Colonic mucosa (tissue), 4 donors: ENCODE data around the gene MBD6. TPM values are rescaled to one million over a fixed set of nuclear protein-coding genes. Genes with fewer than 3 reads are reported as not detected.
"Not testable (repeated sequence)": the region's sequence is repeated elsewhere in the genome, so short reads cannot be mapped to it uniquely, and the experiment has no call there.

Experiments
- DNase-seq: peaks from one replicate; pipeline ENCODE4 v3.0.0-alpha.2; 2020
- H3K27ac ChIP-seq: fragments of 200-600 bp; one replicate; pipeline ENCODE4 v1.8.0; 2021
- H3K27me3 ChIP-seq: fragments of 200-600 bp; one replicate; pipeline ENCODE4 v1.8.0; 2021
- H3K36me3 ChIP-seq: fragments of 200-600 bp; one replicate; pipeline ENCODE4 v1.8.0; 2021
- H3K4me1 ChIP-seq: fragments of 200-600 bp; one replicate; pipeline ENCODE4 v1.8.0; 2021; ENCODE audit warnings: mild to moderate bottlenecking
- H3K4me3 ChIP-seq: fragments of 200-600 bp; one replicate; pipeline ENCODE4 v1.8.0; 2021
- H3K9ac ChIP-seq, 2 donors: one replicate each; pipeline ENCODE4 v1.7.0; 2013; ENCODE audit warnings: control low read depth in 2 of 2, low read depth in 2 of 2, low read length in 2 of 2
- H3K9me3 ChIP-seq: fragments of 200-600 bp; one replicate; pipeline ENCODE4 v1.8.0; 2021
- CTCF ChIP-seq: fragments of 200-600 bp; IDR thresholded peaks from one replicate; pipeline ENCODE4 v1.8.0; 2022; ENCODE audit warnings: antibody characterized with exemption, mild to moderate bottlenecking
- intact Hi-C: fragments of 100-400 bp; cut with DNase I; formaldehyde crosslinking; loops from one replicate; pipeline ENCODE4 v1.14.1; 2022
- total RNA-seq, 2 donors: library from RNA; stranded (reverse); fragmentation: NEBNext Ultra II Directional in 1 of 2; extraction: Animal tissue kit (Norgen Biotek cat#: 25700) in 1 of 2; gene quantifications; one replicate each; pipeline ENCODE4 v1.2.1, GENCODE V29; 2021
- donor health status: healthy.
- donor health status: DM: no; HTN: no; CAD: no.
- donor health status: DM: no; HTN: no; CAD: no.

The MBD6 gene
- total RNA-seq, 2 donors from 2014 or later = 95.4 to 133 TPM

GRCh38 chr12:57558864-57559263, 36.2 kb downstream of the MBD6 start:
- Histone ChIP-seq H3K9ac (no peak overlapping the region), H3K4me1 (no peaks in the 10 kb centered on the region), H3K27me3 (no peaks in the 10 kb centered on the region), H3K27ac (no peak overlapping the region), H3K36me3 (no peaks in the 10 kb centered on the region), H3K9me3 (no peaks in the 10 kb centered on the region), H3K4me3 (no peak overlapping the region)
- intact Hi-C loops = no loop called here
- TF ChIP-seq CTCF = no peak
- DNase-seq = no peak

GRCh38 chr12:57560516-57560915, 37.9 kb downstream of the MBD6 start:
- H3K4me1 ChIP-seq = no peaks in the 10 kb centered on the region
- intact Hi-C loops = no loop called here
- no peak for TF ChIP-seq CTCF

GRCh38 chr12:57561117-57561516, 38.5 kb downstream of the MBD6 start:
- H3K36me3 ChIP-seq, intact Hi-C loops, H3K27me3 ChIP-seq, DNase-seq, H3K9ac ChIP-seq, H3K4me3 ChIP-seq, H3K4me1 ChIP-seq, H3K27ac ChIP-seq, H3K9me3 ChIP-seq: not testable (repeated sequence)

More at GRCh38 chr12:57560516-57560915, 37.9 kb downstream of the MBD6 start:
- Histone ChIP-seq H3K9ac (no peak overlapping the region), H3K36me3 (no peaks in the 10 kb centered on the region), H3K9me3 (no peaks in the 10 kb centered on the region), H3K4me3 (no peak overlapping the region), H3K27me3 (no peaks in the 10 kb centered on the region), H3K27ac (no peak overlapping the region)
- DNase-seq = no peak

GRCh38 chr12:57563358-57563757, 40.7 kb downstream of the MBD6 start:
- no peak for DNase-seq
- H3K27me3 ChIP-seq = no peaks in the 10 kb centered on the region
- intact Hi-C loops = no loop called here
- no peak overlapping the region for H3K9ac ChIP-seq
- no peaks in the 10 kb centered on the region for H3K9me3 ChIP-seq
- H3K36me3 ChIP-seq = no peaks in the 10 kb centered on the region
- no peak overlapping the region for H3K27ac ChIP-seq
- H3K4me3 ChIP-seq = no peak overlapping the region
- TF ChIP-seq CTCF = no peak
- no peaks in the 10 kb centered on the region for H3K4me1 ChIP-seq

GRCh38 chr12:57564178-57564740, 41.6 kb downstream of the MBD6 start:
- Histone ChIP-seq H3K9ac (no peak overlapping the region), H3K9me3 (no peaks in the 10 kb centered on the region)
- no peak for TF ChIP-seq CTCF

GRCh38 chr12:57568838-57569237, 46.2 kb downstream of the MBD6 start:
- H3K27ac ChIP-seq = no peak overlapping the region
- no peaks in the 10 kb centered on the region for H3K4me1 ChIP-seq
- H3K27me3 ChIP-seq = no peaks in the 10 kb centered on the region
- no peaks in the 10 kb centered on the region for H3K9me3 ChIP-seq
- H3K4me3 ChIP-seq = no peak overlapping the region
- DNase-seq = no peak
- intact Hi-C loops = no loop called here
- TF ChIP-seq CTCF = no peak
- no peak overlapping the region for H3K9ac ChIP-seq
- no peaks in the 10 kb centered on the region for H3K36me3 ChIP-seq

More at GRCh38 chr12:57564178-57564740, 41.6 kb downstream of the MBD6 start:
- no peaks in the 10 kb centered on the region for H3K27me3 ChIP-seq
- DNase-seq = no peak
- H3K36me3 ChIP-seq = no peaks in the 10 kb centered on the region
- H3K27ac ChIP-seq = no peak overlapping the region
- no peaks in the 10 kb centered on the region for H3K4me1 ChIP-seq
- intact Hi-C loops = no loop called here
- no peak overlapping the region for H3K4me3 ChIP-seq
